H1 (cell line): ENCODE data around the gene MRRF.

Experiments
- ATF3 ChIP-seq: IDR thresholded peaks from 2 replicates; pipeline ENCODE4 v1.6.1; 2011; ENCODE audit warnings: low read depth, mild to moderate bottlenecking, low read length; ENCODE audit not compliant: insufficient read depth
- HDAC6 ChIP-seq: IDR thresholded peaks from one replicate; pipeline ENCODE4 v1.7.1; 2012; ENCODE audit warnings: low read depth, mild to moderate bottlenecking, inconsistent platforms, low read length, moderate library complexity
- KDM1A ChIP-seq: fragments of 200-600, 300-600 bp; sonication (generic); IDR thresholded peaks from 2 replicates; pipeline ENCODE4 v1.7.1; 2016; ENCODE audit warnings: mild to moderate bottlenecking, low read length, borderline replicate concordance
- MAX ChIP-seq: IDR thresholded peaks from 2 replicates; pipeline ENCODE4 v1.6.1; 2012; ENCODE audit warnings: inconsistent platforms
- NRF1 ChIP-seq: IDR thresholded peaks from 2 replicates; pipeline ENCODE4 v1.6.1; 2011; ENCODE audit warnings: mild to moderate bottlenecking, low read depth, low read length, improper control_type of control experiment
- POLR2A ChIP-seq, 2 experiments: IDR thresholded peaks; 1 replicate in 1 of 2; 2 replicates in 1 of 2; pipeline ENCODE4 v1.6.1; 2011; ENCODE audit warnings: low read depth in 2 of 2, low read length in 2 of 2, mild to moderate bottlenecking in 2 of 2; ENCODE audit errors: control extremely low read depth in 1 of 2
- POLR2AphosphoS5 ChIP-seq: IDR thresholded peaks from 2 replicates; pipeline ENCODE4 v1.6.1; 2011; ENCODE audit warnings: low read depth, low read length
- RNF2 ChIP-seq: fragments of 200-900, 300-1000 bp; sonication (generic); IDR thresholded peaks from 2 replicates; pipeline ENCODE4 v1.7.1; 2016; ENCODE audit warnings: borderline replicate concordance, low read depth, mild to moderate bottlenecking, antibody characterized with exemption, low read length; ENCODE audit not compliant: poor library complexity, severe bottlenecking; ENCODE audit errors: missing control alignments
- SIN3A ChIP-seq, 2 experiments: IDR thresholded peaks in 1 of 2; conservative IDR thresholded peaks in 1 of 2; 2 replicates each; pipeline ENCODE4 v1.6.1; 2011 to 2012; ENCODE audit warnings: low read length in 2 of 2, improper control_type of control experiment in 1 of 2, low read depth in 1 of 2, mild to moderate bottlenecking in 1 of 2
- SP2 ChIP-seq: IDR thresholded peaks from 2 replicates; pipeline ENCODE4 v1.6.1; 2012; ENCODE audit warnings: mild to moderate bottlenecking, low read length, inconsistent platforms
- USF2 ChIP-seq: IDR thresholded peaks from 2 replicates; pipeline ENCODE4 v1.6.1; 2011; ENCODE audit warnings: low read length, improper control_type of control experiment
- TF ChIP-seq, protein P1 (sequence below), 3 experiments: IDR thresholded peaks; 1 replicate in 2 of 3; 2 replicates in 1 of 3; pipeline versions ENCODE4 v1.5.1 to v1.6.1; 2011; ENCODE audit warnings: low read length in 3 of 3, mild to moderate bottlenecking in 3 of 3, inconsistent platforms in 2 of 3, low read depth in 1 of 3, moderate library complexity in 1 of 3; ENCODE audit not compliant: insufficient read depth in 1 of 3; ENCODE audit errors: control extremely low read depth in 1 of 3
- TF ChIP-seq, protein P2 (sequence below): IDR thresholded peaks from 2 replicates; pipeline ENCODE4 v1.6.1; 2012; ENCODE audit warnings: low read length, inconsistent platforms

DNA sequence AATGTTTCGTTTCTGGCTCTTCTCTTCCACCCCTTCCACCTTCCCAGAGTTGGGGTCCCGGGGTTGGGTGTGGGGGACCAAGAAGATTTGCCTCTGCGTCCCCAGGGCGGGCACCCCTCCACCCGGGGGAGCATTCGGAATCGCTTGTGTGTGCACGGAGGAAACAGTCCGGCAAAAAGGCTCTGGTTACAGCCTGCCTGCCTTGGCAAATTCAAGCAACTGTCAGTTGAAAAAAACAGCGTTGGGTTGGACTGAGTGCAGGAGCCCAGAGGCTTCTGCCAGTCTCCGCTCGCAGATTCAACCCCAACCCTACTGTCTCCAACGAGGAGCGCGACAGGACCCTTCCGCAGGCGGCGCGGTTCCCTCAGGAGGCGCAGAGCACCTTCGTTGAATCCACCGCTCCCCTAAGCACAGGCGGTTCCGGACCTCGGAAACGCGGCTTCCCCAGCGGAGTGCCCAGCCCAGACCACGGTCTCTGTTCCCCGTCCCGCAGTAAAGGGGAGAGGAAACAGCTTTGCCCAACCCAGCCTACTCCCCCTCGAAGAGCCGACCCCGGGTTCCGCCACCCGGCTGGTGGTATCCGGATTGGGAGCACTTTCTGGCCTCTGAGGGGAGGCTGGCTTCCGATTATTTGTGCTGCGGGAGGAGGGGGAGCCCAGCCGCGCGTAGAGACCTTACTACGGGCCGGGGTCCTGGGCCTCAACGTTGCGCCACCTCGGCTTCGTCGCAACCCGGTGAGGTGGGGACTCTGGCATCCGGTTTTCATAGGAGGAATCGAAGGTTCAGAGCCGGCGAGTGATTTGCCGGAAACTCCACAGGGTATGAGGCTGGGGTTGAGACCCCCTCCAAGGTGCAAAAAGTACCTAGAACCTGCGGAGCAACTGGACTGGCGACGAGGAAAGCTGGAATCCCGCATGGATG is 45.5 kb upstream of the MRRF start:
- TF ChIP-seq, protein P1, sequence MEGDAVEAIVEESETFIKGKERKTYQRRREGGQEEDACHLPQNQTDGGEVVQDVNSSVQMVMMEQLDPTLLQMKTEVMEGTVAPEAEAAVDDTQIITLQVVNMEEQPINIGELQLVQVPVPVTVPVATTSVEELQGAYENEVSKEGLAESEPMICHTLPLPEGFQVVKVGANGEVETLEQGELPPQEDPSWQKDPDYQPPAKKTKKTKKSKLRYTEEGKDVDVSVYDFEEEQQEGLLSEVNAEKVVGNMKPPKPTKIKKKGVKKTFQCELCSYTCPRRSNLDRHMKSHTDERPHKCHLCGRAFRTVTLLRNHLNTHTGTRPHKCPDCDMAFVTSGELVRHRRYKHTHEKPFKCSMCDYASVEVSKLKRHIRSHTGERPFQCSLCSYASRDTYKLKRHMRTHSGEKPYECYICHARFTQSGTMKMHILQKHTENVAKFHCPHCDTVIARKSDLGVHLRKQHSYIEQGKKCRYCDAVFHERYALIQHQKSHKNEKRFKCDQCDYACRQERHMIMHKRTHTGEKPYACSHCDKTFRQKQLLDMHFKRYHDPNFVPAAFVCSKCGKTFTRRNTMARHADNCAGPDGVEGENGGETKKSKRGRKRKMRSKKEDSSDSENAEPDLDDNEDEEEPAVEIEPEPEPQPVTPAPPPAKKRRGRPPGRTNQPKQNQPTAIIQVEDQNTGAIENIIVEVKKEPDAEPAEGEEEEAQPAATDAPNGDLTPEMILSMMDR (IDR thresholded peaks at IDR 0.05; ENCODE audit: control extremely low read depth in 1 of 3, insufficient read depth in 1 of 3, low read depth in 1 of 3, low read length in 3 of 3), result no peak
- TF ChIP-seq MAX (no peak), RNF2 (peak; percentile 93), NRF1 (no peak), SP2 (no peak), POLR2AphosphoS5 (no peak), SIN3A (conservative IDR thresholded peaks at IDR 0.05 in 1 of 2, IDR thresholded peaks at IDR 0.05 in 1 of 2; ENCODE audit: low read depth in 1 of 2, low read length in 2 of 2) (no peak), KDM1A (no peak), ATF3 (no peak), HDAC6 (no peak), POLR2A (IDR thresholded peaks at IDR 0.05; ENCODE audit: control extremely low read depth in 1 of 2, low read depth in 2 of 2, low read length in 2 of 2) (no peak), USF2 (no peak)
- TF ChIP-seq, protein P2, sequence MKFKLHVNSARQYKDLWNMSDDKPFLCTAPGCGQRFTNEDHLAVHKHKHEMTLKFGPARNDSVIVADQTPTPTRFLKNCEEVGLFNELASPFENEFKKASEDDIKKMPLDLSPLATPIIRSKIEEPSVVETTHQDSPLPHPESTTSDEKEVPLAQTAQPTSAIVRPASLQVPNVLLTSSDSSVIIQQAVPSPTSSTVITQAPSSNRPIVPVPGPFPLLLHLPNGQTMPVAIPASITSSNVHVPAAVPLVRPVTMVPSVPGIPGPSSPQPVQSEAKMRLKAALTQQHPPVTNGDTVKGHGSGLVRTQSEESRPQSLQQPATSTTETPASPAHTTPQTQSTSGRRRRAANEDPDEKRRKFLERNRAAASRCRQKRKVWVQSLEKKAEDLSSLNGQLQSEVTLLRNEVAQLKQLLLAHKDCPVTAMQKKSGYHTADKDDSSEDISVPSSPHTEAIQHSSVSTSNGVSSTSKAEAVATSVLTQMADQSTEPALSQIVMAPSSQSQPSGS, result no peak
